GM11168 (cell line): ENCODE data around the gene FLNA.
"Not testable (repeated sequence)": the region's sequence is repeated elsewhere in the genome, so short reads cannot be mapped to it uniquely, and the experiment has no call there.

Experiments used
- in situ Hi-C: fragments of 300-500 bp; cut with MboI; formaldehyde crosslinking; loops from one replicate; pipeline ENCODE4 v1.12.0; 2022; ENCODE audit warnings: low sequenced_read_pairs; ENCODE audit not compliant: unreplicated experiment

The FLNA gene

GRCh38 chrX:154349359-154349935 lies 25.0 kb downstream of the FLNA start:
- in situ Hi-C loops, result no loop called here

- in situ Hi-C loops, result no loop called here
These were observed 25.6 kb downstream of the FLNA start for GRCh38 chrX:154348646-154349358.

- in situ Hi-C loops, result no loop called here
These were observed 26.3 kb downstream of the FLNA start for GRCh38 chrX:154348114-154348531.

- in situ Hi-C loops, result not testable (repeated sequence)
These were observed 30.8 kb downstream of the FLNA start for GRCh38 chrX:154343620-154344019.

GRCh38 chrX:154343063-154343462 lies 31.4 kb downstream of the FLNA start:
- in situ Hi-C loops, result not testable (repeated sequence)

GRCh38 chrX:154341399-154342298 lies 32.8 kb downstream of the FLNA start:
- in situ Hi-C loops, result not testable (repeated sequence)

GRCh38 chrX:154334496-154334895 lies 39.9 kb downstream of the FLNA start:
- in situ Hi-C loops, result no loop called here

- in situ Hi-C loops, result no loop called here
These were observed 40.6 kb downstream of the FLNA start for GRCh38 chrX:154333837-154334271.

GRCh38 chrX:154333116-154333515 lies 41.3 kb downstream of the FLNA start:
- in situ Hi-C loops, result no loop called here

GRCh38 chrX:154332561-154332960 lies 41.9 kb downstream of the FLNA start:
- in situ Hi-C loops, result no loop called here

- in situ Hi-C loops, result no loop called here
These were observed 45.1 kb downstream of the FLNA start for GRCh38 chrX:154329294-154329693.

- in situ Hi-C loops, result no loop called here
These were observed 45.8 kb downstream of the FLNA start for GRCh38 chrX:154328646-154329045.

GRCh38 chrX:154327038-154327820 lies 47.2 kb downstream of the FLNA start:
- in situ Hi-C loops, result no loop called here

- in situ Hi-C loops, result no loop called here
These were observed 48.9 kb downstream of the FLNA start for GRCh38 chrX:154325541-154325940.

- in situ Hi-C loops, result loop anchor here (25.0 kb wide), 1 partner anchor 111 kb away; the partner anchor contains the start of gene OPN1MW2
These were observed 50.9 kb downstream of the FLNA start for GRCh38 chrX:154323537-154323936.

GRCh38 chrX:154322890-154323289 lies 51.5 kb downstream of the FLNA start:
- in situ Hi-C loops, result loop anchor here (25.0 kb wide), 1 partner anchor 111 kb away; the partner anchor contains the start of gene OPN1MW2

GRCh38 chrX:154321594-154321993 lies 52.8 kb downstream of the FLNA start:
- in situ Hi-C loops, result loop anchor here (25.0 kb wide), 1 partner anchor 109 kb away; the partner anchor contains the start of gene OPN1MW2

GRCh38 chrX:154321152-154321551 lies 53.3 kb downstream of the FLNA start:
- in situ Hi-C loops, result loop anchor here (25.0 kb wide), 1 partner anchor 109 kb away; the partner anchor contains the start of gene OPN1MW2

GRCh38 chrX:154320406-154320805 lies 54.0 kb downstream of the FLNA start:
- in situ Hi-C loops, result loop anchor here (25.0 kb wide), 1 partner anchor 108 kb away; the partner anchor contains the start of gene OPN1MW2
